ENCODE measurements around the gene EML6.

The EML6 gene

GRCh38 chr2:54880428-54880827 lies 157.0 kb downstream of the EML6 start:
- no peak overlapping the region for H3K4me2 ChIP-seq (ENCODE audit: insufficient read depth, low read length, poor library complexity, severe bottlenecking)
- no peak overlapping the region for H2BK120ac ChIP-seq (ENCODE audit: low read depth, low read length)
- no peak overlapping the region for H3K9ac ChIP-seq (ENCODE audit: low read depth, low read length, poor library complexity)
- H2AK5ac ChIP-seq (ENCODE audit: low read depth, low read length): no peak overlapping the region
- no peak overlapping the region for H2BK5ac ChIP-seq (ENCODE audit: low read length)
- no peak for DNase-seq (ENCODE audit: low spot score)
- no peaks in the 10 kb centered on the region for H3K27me3 ChIP-seq (ENCODE audit: control insufficient read depth in 3 of 3, insufficient read depth in 3 of 3, low read depth in 1 of 3, low read length in 3 of 3)
- H3K18ac ChIP-seq (ENCODE audit: low read length): no peak overlapping the region
- no peaks in the 10 kb centered on the region for H3K4me1 ChIP-seq (ENCODE audit: control insufficient read depth in 2 of 2, insufficient read depth in 1 of 2, low read depth in 1 of 2, low read length in 2 of 2)
- no peaks in the 10 kb centered on the region for H3K36me3 ChIP-seq (replicated peaks in 1 of 2; ENCODE audit: control insufficient read depth in 2 of 2, insufficient read depth in 2 of 2, low read length in 2 of 2)
- no peak overlapping the region for H3K14ac ChIP-seq (ENCODE audit: low read length)
- no peaks in the 10 kb centered on the region for H3K79me1 ChIP-seq (ENCODE audit: low read depth, low read length)
- no peak overlapping the region for H3K23ac ChIP-seq (ENCODE audit: low read depth, low read length, poor library complexity)
- H3K9me3 ChIP-seq (replicated peaks in 1 of 2; ENCODE audit: control insufficient read depth in 2 of 2, insufficient read depth in 1 of 2, low read depth in 1 of 2, low read length in 2 of 2): no peaks in the 10 kb centered on the region
- no peak overlapping the region for H3K27ac ChIP-seq (replicated peaks; ENCODE audit: low read length)
- no peak overlapping the region for H3K4me3 ChIP-seq (ENCODE audit: low read length in 2 of 2)
- no peak overlapping the region for H4K91ac ChIP-seq (ENCODE audit: low read depth, low read length, poor library complexity)
- WGBS, 2 donors (ENCODE audit: extremely low coverage in 2 of 2, insufficient read length in 2 of 2, insufficient replicate concordance in 1 of 2): no CpG with 5 or more reads among the region's 1 CpG
- H4K8ac ChIP-seq (ENCODE audit: low read depth, low read length): no peak overlapping the region
- H2BK12ac ChIP-seq (ENCODE audit: low read length): no peak overlapping the region
- H2BK15ac ChIP-seq (ENCODE audit: low read length): no peak overlapping the region
- H2AFZ ChIP-seq (ENCODE audit: low read length): no peak overlapping the region
- no peak overlapping the region for H3K4ac ChIP-seq (ENCODE audit: low read length)

DNA sequence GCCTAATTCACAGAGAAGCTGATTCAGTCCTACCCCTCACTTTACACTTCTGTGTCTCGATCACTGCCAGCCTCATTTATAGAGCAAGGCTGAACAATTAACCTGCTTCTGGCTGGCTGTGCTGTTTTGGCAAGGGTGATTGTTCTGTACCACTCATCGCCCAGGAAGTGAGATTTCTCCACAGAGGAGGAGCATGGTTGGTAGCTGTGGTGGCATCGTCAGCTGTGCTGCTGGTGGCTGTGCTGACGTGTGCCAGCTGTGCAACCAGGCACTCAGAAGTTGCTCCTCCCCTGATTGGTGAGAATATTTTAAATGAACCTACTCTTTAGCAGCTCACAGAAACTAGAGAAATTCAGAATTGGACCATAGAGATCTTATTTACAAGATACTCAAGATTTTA lies 158.3 kb downstream of the EML6 start:
- no peak for DNase-seq (ENCODE audit: low spot score)

DNA sequence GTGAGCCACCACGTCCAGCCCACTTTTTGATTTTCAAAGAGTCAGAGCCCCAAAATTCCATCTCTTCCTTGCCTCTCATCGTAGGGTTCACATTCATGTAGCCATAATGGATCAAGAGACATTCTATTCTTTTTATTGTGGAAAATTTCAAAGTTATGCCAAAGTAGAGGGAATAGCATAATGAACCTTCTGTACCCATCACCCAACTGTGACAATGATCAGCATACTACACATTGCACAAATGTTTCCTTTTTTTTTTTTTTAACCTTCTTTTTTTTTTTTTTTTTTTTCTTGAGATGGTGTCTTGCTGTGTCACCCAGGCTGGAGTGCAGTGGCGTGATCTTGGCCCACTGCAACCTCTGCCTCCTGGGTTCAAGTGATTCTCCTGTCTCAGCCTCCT lies 162.4 kb downstream of the EML6 start:
- Histone ChIP-seq H3K4me2 (ENCODE audit: insufficient read depth, low read length, poor library complexity, severe bottlenecking) (no peak overlapping the region), H3K27ac (replicated peaks; ENCODE audit: low read length) (no peak overlapping the region), H4K91ac (ENCODE audit: low read depth, low read length, poor library complexity) (no peak overlapping the region), H3K4ac (ENCODE audit: low read length) (no peak overlapping the region), H3K9me3 (replicated peaks in 1 of 2; ENCODE audit: control insufficient read depth in 2 of 2, insufficient read depth in 1 of 2, low read depth in 1 of 2, low read length in 2 of 2) (no peaks in the 10 kb centered on the region), H2AFZ (ENCODE audit: low read length) (no peak overlapping the region), H3K14ac (ENCODE audit: low read length) (no peak overlapping the region), H2AK5ac (ENCODE audit: low read depth, low read length) (no peak overlapping the region), H2BK12ac (ENCODE audit: low read length) (no peak overlapping the region), H3K9ac (ENCODE audit: low read depth, low read length, poor library complexity) (no peak overlapping the region), H3K18ac (ENCODE audit: low read length) (no peak overlapping the region), H3K79me1 (ENCODE audit: low read depth, low read length) (no peaks in the 10 kb centered on the region), H3K4me3 (ENCODE audit: low read length in 2 of 2) (no peak overlapping the region), H2BK15ac (ENCODE audit: low read length) (no peak overlapping the region), H2BK5ac (ENCODE audit: low read length) (no peak overlapping the region), H3K23ac (ENCODE audit: low read depth, low read length, poor library complexity) (no peak overlapping the region), H2BK120ac (ENCODE audit: low read depth, low read length) (no peak overlapping the region), H3K27me3 (ENCODE audit: control insufficient read depth in 3 of 3, insufficient read depth in 3 of 3, low read depth in 1 of 3, low read length in 3 of 3) (no peaks in the 10 kb centered on the region), H3K4me1 (ENCODE audit: control insufficient read depth in 2 of 2, insufficient read depth in 1 of 2, low read depth in 1 of 2, low read length in 2 of 2) (no peaks in the 10 kb centered on the region), H3K36me3 (replicated peaks in 1 of 2; ENCODE audit: control insufficient read depth in 2 of 2, insufficient read depth in 2 of 2, low read length in 2 of 2) (no peaks in the 10 kb centered on the region), H4K8ac (ENCODE audit: low read depth, low read length) (no peak overlapping the region)
- no peak for DNase-seq (ENCODE audit: low spot score)
- WGBS, 2 donors (ENCODE audit: extremely low coverage in 2 of 2, insufficient read length in 2 of 2, insufficient replicate concordance in 1 of 2): no CpG with 5 or more reads among the region's 3 CpGs

More for the DNA sequence above, 158.3 kb downstream of the EML6 start:
- no peak overlapping the region for H3K23ac ChIP-seq (ENCODE audit: low read depth, low read length, poor library complexity)
- no peaks in the 10 kb centered on the region for H3K79me1 ChIP-seq (ENCODE audit: low read depth, low read length)
- H2BK5ac ChIP-seq (ENCODE audit: low read length): no peak overlapping the region
- H3K4me2 ChIP-seq (ENCODE audit: insufficient read depth, low read length, poor library complexity, severe bottlenecking): no peak overlapping the region
- H3K14ac ChIP-seq (ENCODE audit: low read length): no peak overlapping the region
- H3K4me3 ChIP-seq (ENCODE audit: low read length in 2 of 2): peak overlapping the region in 1 of 2 donors; percentile 70
- no CpG with 5 or more reads among the region's 4 CpGs for WGBS, 2 donors (ENCODE audit: extremely low coverage in 2 of 2, insufficient read length in 2 of 2, insufficient replicate concordance in 1 of 2)
- no peak overlapping the region for H2BK120ac ChIP-seq (ENCODE audit: low read depth, low read length)
- no peak overlapping the region for H4K8ac ChIP-seq (ENCODE audit: low read depth, low read length)
- H3K4me1 ChIP-seq (ENCODE audit: control insufficient read depth in 2 of 2, insufficient read depth in 1 of 2, low read depth in 1 of 2, low read length in 2 of 2): no peaks in the 10 kb centered on the region
- no peak overlapping the region for H4K91ac ChIP-seq (ENCODE audit: low read depth, low read length, poor library complexity)
- H3K4ac ChIP-seq (ENCODE audit: low read length): no peak overlapping the region
- H2BK15ac ChIP-seq (ENCODE audit: low read length): no peak overlapping the region
- no peak overlapping the region for H2AFZ ChIP-seq (ENCODE audit: low read length)
- no peak overlapping the region for H3K27ac ChIP-seq (replicated peaks; ENCODE audit: low read length)
- H3K36me3 ChIP-seq (replicated peaks in 1 of 2; ENCODE audit: control insufficient read depth in 2 of 2, insufficient read depth in 2 of 2, low read length in 2 of 2): no peaks in the 10 kb centered on the region
- H2AK5ac ChIP-seq (ENCODE audit: low read depth, low read length): no peak overlapping the region
- no peaks in the 10 kb centered on the region for H3K27me3 ChIP-seq (ENCODE audit: control insufficient read depth in 3 of 3, insufficient read depth in 3 of 3, low read depth in 1 of 3, low read length in 3 of 3)
- no peak overlapping the region for H3K9ac ChIP-seq (ENCODE audit: low read depth, low read length, poor library complexity)
- no peak overlapping the region for H3K18ac ChIP-seq (ENCODE audit: low read length)
- H2BK12ac ChIP-seq (ENCODE audit: low read length): no peak overlapping the region
- H3K9me3 ChIP-seq (replicated peaks in 1 of 2; ENCODE audit: control insufficient read depth in 2 of 2, insufficient read depth in 1 of 2, low read depth in 1 of 2, low read length in 2 of 2): no peaks in the 10 kb centered on the region

GRCh38 chr2:54887850-54888545 lies 164.5 kb downstream of the EML6 start:
- no peak overlapping the region for H2AFZ ChIP-seq (ENCODE audit: low read length)
- H2BK12ac ChIP-seq (ENCODE audit: low read length): no peak overlapping the region
- H3K18ac ChIP-seq (ENCODE audit: low read length): no peak overlapping the region
- H3K79me1 ChIP-seq (ENCODE audit: low read depth, low read length): no peaks in the 10 kb centered on the region
- no peak overlapping the region for H2BK120ac ChIP-seq (ENCODE audit: low read depth, low read length)
- H4K91ac ChIP-seq (ENCODE audit: low read depth, low read length, poor library complexity): no peak overlapping the region
- no peak overlapping the region for H3K23ac ChIP-seq (ENCODE audit: low read depth, low read length, poor library complexity)
- DNase-seq (ENCODE audit: low spot score): no peak
- no peaks in the 10 kb centered on the region for H3K9me3 ChIP-seq (replicated peaks in 1 of 2; ENCODE audit: control insufficient read depth in 2 of 2, insufficient read depth in 1 of 2, low read depth in 1 of 2, low read length in 2 of 2)
- WGBS, 2 donors (ENCODE audit: extremely low coverage in 2 of 2, insufficient read length in 2 of 2, insufficient replicate concordance in 1 of 2): no CpG with 5 or more reads among the region's 9 CpGs
- H3K27ac ChIP-seq (replicated peaks; ENCODE audit: low read length): no peak overlapping the region
- no peak overlapping the region for H4K8ac ChIP-seq (ENCODE audit: low read depth, low read length)
- H2BK15ac ChIP-seq (ENCODE audit: low read length): no peak overlapping the region
- H3K4ac ChIP-seq (ENCODE audit: low read length): no peak overlapping the region
- H2AK5ac ChIP-seq (ENCODE audit: low read depth, low read length): no peak overlapping the region
- no peak overlapping the region for H3K9ac ChIP-seq (ENCODE audit: low read depth, low read length, poor library complexity)
- H3K4me1 ChIP-seq (ENCODE audit: control insufficient read depth in 2 of 2, insufficient read depth in 1 of 2, low read depth in 1 of 2, low read length in 2 of 2): no peaks in the 10 kb centered on the region
- H3K4me3 ChIP-seq (ENCODE audit: low read length in 2 of 2): peak overlapping the region in 1 of 2 donors; percentile 32
- H3K14ac ChIP-seq (ENCODE audit: low read length): no peak overlapping the region
- H3K27me3 ChIP-seq (ENCODE audit: control insufficient read depth in 3 of 3, insufficient read depth in 3 of 3, low read depth in 1 of 3, low read length in 3 of 3): no peaks in the 10 kb centered on the region
- H3K4me2 ChIP-seq (ENCODE audit: insufficient read depth, low read length, poor library complexity, severe bottlenecking): no peak overlapping the region
- H3K36me3 ChIP-seq (replicated peaks in 1 of 2; ENCODE audit: control insufficient read depth in 2 of 2, insufficient read depth in 2 of 2, low read length in 2 of 2): no peaks in the 10 kb centered on the region
- H2BK5ac ChIP-seq (ENCODE audit: low read length): no peak overlapping the region

All from neuronal stem cell (in vitro differentiated cells).